Endothelial cell of umbilical vein (primary cell): ENCODE data around the gene C4orf50.

ENCODE experiments used
- CTCF ChIP-seq, 2 donors: IDR thresholded peaks; 1 replicate in 1 of 2; 2 replicates in 1 of 2; pipeline ENCODE4 v1.5.1; 2011; ENCODE audit warnings: low read length in 2 of 2, mild to moderate bottlenecking in 2 of 2, moderate library complexity in 2 of 2, control low read depth in 1 of 2, inconsistent platforms in 1 of 2, low read depth in 1 of 2; ENCODE audit not compliant: insufficient read depth in 1 of 2; ENCODE audit errors: extremely low read depth in 1 of 2
- EZH2 ChIP-seq: IDR thresholded peaks from 2 replicates; pipeline ENCODE4 v1.6.1; 2012; ENCODE audit warnings: borderline replicate concordance, low read depth, mild to moderate bottlenecking, moderate library complexity, low read length, inconsistent platforms; ENCODE audit not compliant: severe bottlenecking
- FOS ChIP-seq: IDR thresholded peaks from 2 replicates; pipeline ENCODE4 v1.6.1; 2011; ENCODE audit warnings: mild to moderate bottlenecking, low read length, moderate library complexity, borderline replicate concordance; ENCODE audit not compliant: insufficient read depth
- GATA2 ChIP-seq: IDR thresholded peaks from 2 replicates; pipeline ENCODE4 v1.7.0; 2011; ENCODE audit warnings: low read depth, mild to moderate bottlenecking, moderate library complexity, mixed read lengths, low read length; ENCODE audit not compliant: insufficient read length, insufficient read depth
- JUN ChIP-seq: IDR thresholded peaks from 2 replicates; pipeline ENCODE4 v1.6.1; 2011; ENCODE audit warnings: borderline replicate concordance, low read depth; ENCODE audit not compliant: insufficient read length, insufficient read depth
- MAX ChIP-seq: IDR thresholded peaks from 2 replicates; pipeline ENCODE4 v1.6.1; 2011; ENCODE audit not compliant: insufficient read depth, insufficient read length
- POLR2A ChIP-seq: IDR thresholded peaks from 2 replicates; pipeline ENCODE4 v1.6.1; 2012; ENCODE audit warnings: low read depth, mild to moderate bottlenecking, control low read depth, low read length
- POLR2AphosphoS5 ChIP-seq: IDR thresholded peaks from 2 replicates; pipeline ENCODE4 v1.6.1; 2012; ENCODE audit warnings: low read depth, mild to moderate bottlenecking, control low read depth, low read length, moderate library complexity; ENCODE audit not compliant: insufficient read depth

DNA sequence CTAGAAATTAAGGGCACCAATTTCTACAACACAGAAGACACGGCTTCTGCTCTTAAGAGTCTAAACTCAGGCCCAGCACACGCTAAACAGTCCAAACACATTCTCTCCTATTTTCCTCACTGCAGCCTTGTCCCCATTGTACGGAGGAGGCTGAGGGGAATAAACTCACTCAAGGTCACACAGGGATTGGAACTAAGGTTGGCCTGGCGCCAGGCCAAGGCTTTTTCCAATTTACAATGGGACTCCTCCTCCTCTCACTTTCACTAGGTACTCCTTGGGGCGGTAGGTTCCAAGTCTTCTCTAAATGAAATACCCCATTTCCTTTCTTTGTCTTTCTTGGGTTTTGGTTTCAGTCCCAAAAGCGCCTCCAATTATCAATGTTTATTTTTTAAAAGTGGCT is 76.6 kb downstream of the C4orf50 start:
- no peak for TF ChIP-seq CTCF (IDR thresholded peaks at IDR 0.05; ENCODE audit: extremely low read depth in 1 of 2, insufficient read depth in 1 of 2, low read depth in 1 of 2, low read length in 2 of 2)
- no peak for TF ChIP-seq POLR2A
- TF ChIP-seq POLR2AphosphoS5: no peak
- TF ChIP-seq EZH2: no peak
- no peak for TF ChIP-seq MAX
- no peak for TF ChIP-seq FOS
- TF ChIP-seq JUN: no peak
- TF ChIP-seq GATA2: no peak
